Fibroblast of lung (primary cell): ENCODE measurements around the gene STAB2.

ENCODE experiments used
- EZH2 ChIP-seq: IDR thresholded peaks from 2 replicates; pipeline ENCODE4 v1.5.1; 2012; ENCODE audit warnings: low read length, control low read depth, mild to moderate bottlenecking; ENCODE audit errors: missing control alignments
- TF ChIP-seq, protein P1 (sequence below), 2 donors: IDR thresholded peaks in 1 of 2; conservative IDR thresholded peaks in 1 of 2; 1 replicate in 1 of 2; 2 replicates in 1 of 2; pipeline ENCODE4 v1.5.1; 2011 to 2012; ENCODE audit warnings: low read length in 2 of 2, control low read depth in 1 of 2, inconsistent platforms in 1 of 2, low read depth in 1 of 2, mild to moderate bottlenecking in 1 of 2

DNA sequence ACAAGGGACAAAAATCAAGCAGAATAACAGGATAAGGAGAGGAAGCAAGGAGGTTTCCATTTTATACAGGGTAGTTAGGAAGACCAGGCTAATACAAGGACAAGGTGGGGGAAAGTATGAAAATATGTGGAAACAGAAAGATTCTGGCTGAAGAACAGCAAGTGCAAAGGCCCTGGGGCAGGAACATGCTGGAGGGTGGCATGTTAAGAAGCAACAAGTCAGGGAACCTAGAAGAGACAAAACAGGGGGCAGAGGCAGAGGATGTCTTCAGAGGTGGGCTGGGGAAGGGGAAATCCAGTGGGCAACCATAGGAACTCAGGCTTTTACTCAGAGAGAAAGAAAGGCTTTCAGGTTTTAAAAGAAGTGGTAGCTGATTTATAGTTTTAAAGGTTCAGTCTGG is 199.1 kb downstream of the STAB2 start:
- TF ChIP-seq, protein P1, sequence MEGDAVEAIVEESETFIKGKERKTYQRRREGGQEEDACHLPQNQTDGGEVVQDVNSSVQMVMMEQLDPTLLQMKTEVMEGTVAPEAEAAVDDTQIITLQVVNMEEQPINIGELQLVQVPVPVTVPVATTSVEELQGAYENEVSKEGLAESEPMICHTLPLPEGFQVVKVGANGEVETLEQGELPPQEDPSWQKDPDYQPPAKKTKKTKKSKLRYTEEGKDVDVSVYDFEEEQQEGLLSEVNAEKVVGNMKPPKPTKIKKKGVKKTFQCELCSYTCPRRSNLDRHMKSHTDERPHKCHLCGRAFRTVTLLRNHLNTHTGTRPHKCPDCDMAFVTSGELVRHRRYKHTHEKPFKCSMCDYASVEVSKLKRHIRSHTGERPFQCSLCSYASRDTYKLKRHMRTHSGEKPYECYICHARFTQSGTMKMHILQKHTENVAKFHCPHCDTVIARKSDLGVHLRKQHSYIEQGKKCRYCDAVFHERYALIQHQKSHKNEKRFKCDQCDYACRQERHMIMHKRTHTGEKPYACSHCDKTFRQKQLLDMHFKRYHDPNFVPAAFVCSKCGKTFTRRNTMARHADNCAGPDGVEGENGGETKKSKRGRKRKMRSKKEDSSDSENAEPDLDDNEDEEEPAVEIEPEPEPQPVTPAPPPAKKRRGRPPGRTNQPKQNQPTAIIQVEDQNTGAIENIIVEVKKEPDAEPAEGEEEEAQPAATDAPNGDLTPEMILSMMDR (conservative IDR thresholded peaks at IDR 0.05 in 1 of 2, IDR thresholded peaks at IDR 0.05 in 1 of 2; ENCODE audit: low read depth in 1 of 2, low read length in 2 of 2), result no peak
- no peak for TF ChIP-seq EZH2
